Liver (tissue), 3 donors: ENCODE measurements around the gene PLA2G4D.

Source experiments
- HNF4A ChIP-seq, 2 donors: conservative IDR thresholded peaks; 2 replicates each; pipeline ENCODE4 v1.6.1; 2016; ENCODE audit warnings: antibody characterized with exemption in 2 of 2, mild to moderate bottlenecking in 2 of 2
- NR2F2 ChIP-seq: IDR thresholded peaks from 2 replicates; pipeline ENCODE4 v1.6.1; 2016; ENCODE audit warnings: antibody characterized with exemption
- RAD21 ChIP-seq, 2 donors: IDR thresholded peaks; 2 replicates each; pipeline ENCODE4 v1.6.1; 2016; ENCODE audit warnings: antibody characterized with exemption in 2 of 2, mild to moderate bottlenecking in 2 of 2
- SP1 ChIP-seq: IDR thresholded peaks from 2 replicates; pipeline ENCODE4 v1.6.1; 2018; ENCODE audit warnings: antibody characterized with exemption, mild to moderate bottlenecking
- TAF1 ChIP-seq: conservative IDR thresholded peaks from 2 replicates; pipeline ENCODE4 v1.6.1; 2016; ENCODE audit warnings: antibody characterized with exemption, mild to moderate bottlenecking
- YY1 ChIP-seq: IDR thresholded peaks from 2 replicates; pipeline ENCODE4 v1.6.1; 2016; ENCODE audit warnings: antibody characterized with exemption, mild to moderate bottlenecking
- TF ChIP-seq, protein P1 (sequence below): fragments of 150-350 bp; IDR thresholded peaks from 2 replicates; pipeline ENCODE4 v1.5.1; 2017; ENCODE audit warnings: improper control_type of control experiment, low read depth, low read length; ENCODE audit not compliant: missing input control
- donor health status: healthy.
- donor health status: healthy.

DNA sequence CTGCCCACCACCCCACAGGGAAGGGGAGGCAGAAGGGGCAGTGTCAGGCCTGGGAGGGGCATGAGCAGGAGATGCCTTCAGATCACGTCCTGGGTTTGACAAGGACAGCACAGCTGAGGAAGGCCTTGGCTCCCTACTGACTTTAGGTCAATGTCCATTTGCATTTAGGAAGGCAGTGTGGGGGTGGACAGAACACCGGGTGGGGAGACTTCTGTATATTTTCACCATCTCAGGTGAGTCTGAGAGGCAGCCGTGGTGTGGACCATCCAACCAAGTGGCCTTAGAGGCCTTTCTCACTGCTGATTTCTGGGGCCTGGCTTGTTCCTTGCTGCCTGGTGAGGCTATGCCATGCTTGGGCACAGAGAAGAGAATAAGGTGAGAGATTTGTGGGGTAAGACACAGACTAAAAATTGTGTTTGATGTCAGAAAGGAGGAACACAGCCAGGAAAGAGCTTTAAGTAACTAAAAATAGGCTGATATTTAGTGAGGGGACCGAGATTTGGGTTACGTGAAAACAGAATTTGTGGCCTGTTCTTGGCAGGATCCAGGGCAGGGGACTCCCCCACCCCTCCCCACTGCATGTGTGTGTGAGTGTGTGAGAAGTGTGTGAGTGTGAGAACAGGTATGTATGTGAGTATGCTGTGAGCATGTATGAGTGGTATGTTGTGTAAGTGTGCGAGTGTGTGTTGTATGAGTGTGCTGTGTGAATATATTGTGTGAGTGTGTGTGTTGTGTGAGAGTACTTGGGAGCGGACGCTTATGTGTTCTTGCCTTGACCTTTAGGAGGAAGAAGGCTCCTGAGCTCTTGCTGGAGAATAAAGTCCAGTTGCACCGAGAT lies 61.8 kb downstream of the PLA2G4D start:
- no peak for TF ChIP-seq YY1
- TF ChIP-seq, protein P1, sequence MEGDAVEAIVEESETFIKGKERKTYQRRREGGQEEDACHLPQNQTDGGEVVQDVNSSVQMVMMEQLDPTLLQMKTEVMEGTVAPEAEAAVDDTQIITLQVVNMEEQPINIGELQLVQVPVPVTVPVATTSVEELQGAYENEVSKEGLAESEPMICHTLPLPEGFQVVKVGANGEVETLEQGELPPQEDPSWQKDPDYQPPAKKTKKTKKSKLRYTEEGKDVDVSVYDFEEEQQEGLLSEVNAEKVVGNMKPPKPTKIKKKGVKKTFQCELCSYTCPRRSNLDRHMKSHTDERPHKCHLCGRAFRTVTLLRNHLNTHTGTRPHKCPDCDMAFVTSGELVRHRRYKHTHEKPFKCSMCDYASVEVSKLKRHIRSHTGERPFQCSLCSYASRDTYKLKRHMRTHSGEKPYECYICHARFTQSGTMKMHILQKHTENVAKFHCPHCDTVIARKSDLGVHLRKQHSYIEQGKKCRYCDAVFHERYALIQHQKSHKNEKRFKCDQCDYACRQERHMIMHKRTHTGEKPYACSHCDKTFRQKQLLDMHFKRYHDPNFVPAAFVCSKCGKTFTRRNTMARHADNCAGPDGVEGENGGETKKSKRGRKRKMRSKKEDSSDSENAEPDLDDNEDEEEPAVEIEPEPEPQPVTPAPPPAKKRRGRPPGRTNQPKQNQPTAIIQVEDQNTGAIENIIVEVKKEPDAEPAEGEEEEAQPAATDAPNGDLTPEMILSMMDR, result no peak
- no peak for TF ChIP-seq RAD21 (IDR thresholded peaks at IDR 0.05)
- TF ChIP-seq HNF4A (conservative IDR thresholded peaks at IDR 0.05), result no peak
- TF ChIP-seq NR2F2, result no peak
- no peak for TF ChIP-seq TAF1
- TF ChIP-seq SP1, result no peak
